ENCODE data around the gene SNAPC3.

- TF ChIP-seq CTCF (IDR thresholded peaks at IDR 0.05 in 4 of 5, conservative IDR thresholded peaks at IDR 0.05 in 1 of 5) (no peak), POLR2A (IDR thresholded peaks at IDR 0.05) (no peak)
These were observed 1.1 kb upstream of the SNAPC3 start for GRCh38 chr9:15421532-15421931.
